ENCODE data around the gene RAB19.

RAB19 gene

GRCh38 chr7:140384894-140385545 is 18.8 kb upstream of the RAB19 start:
- H3K27ac ChIP-seq: peak overlapping the region; percentile 66
- H3K4me1 ChIP-seq (ENCODE audit: control insufficient read depth in 1 of 2, insufficient read depth in 1 of 2, low read depth in 1 of 2, low read length in 1 of 2): peaks cover 38 to 54% of the 10 kb centered on the region in 2 experiments
- no peaks in the 10 kb centered on the region for H3K27me3 ChIP-seq
- H3K36me3 ChIP-seq: peaks cover 34% of the 10 kb centered on the region
- H3K4me3 ChIP-seq (ENCODE audit: low read depth in 1 of 2, low read length in 1 of 2): peak overlapping the region in 1 of 2 experiments; percentile 26
- no peaks in the 10 kb centered on the region for H3K9me3 ChIP-seq
- TF ChIP-seq CTCF (IDR thresholded peaks at IDR 0.05): no peak

DNA sequence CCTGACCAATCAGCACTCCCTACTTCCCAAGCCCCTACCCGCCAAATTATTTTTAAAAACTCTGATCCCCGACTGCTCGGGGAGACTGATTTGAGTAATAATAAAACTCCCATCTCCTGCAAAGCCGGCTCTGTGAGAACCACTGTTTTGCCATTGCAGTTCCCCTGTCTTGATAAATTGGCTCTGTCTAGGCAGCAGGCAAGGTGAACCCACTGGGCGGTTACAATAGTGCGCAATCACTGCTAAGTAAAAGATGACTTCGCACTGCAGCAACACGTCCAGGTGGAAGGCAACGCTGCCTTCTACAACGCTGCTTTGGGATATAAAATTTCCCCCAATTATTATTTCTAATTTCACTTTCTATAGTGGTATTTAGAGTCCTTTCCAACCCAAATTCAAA is 14.4 kb upstream of the RAB19 start:
- H3K4me1 ChIP-seq (ENCODE audit: control insufficient read depth in 1 of 2, insufficient read depth in 1 of 2, low read depth in 1 of 2, low read length in 1 of 2): peaks cover 79 to 95% of the 10 kb centered on the region in 2 experiments
- H3K27ac ChIP-seq: peak overlapping the region; percentile 76
- H3K9me3 ChIP-seq: no peaks in the 10 kb centered on the region
- H3K27me3 ChIP-seq: no peaks in the 10 kb centered on the region
- no peak for TF ChIP-seq CTCF (IDR thresholded peaks at IDR 0.05)
- peak overlapping the region; percentile 58 to 69 for H3K4me3 ChIP-seq (ENCODE audit: low read depth in 1 of 2, low read length in 1 of 2)
- peaks cover 14% of the 10 kb centered on the region for H3K36me3 ChIP-seq

- H3K4me1 ChIP-seq (ENCODE audit: control insufficient read depth in 1 of 2, insufficient read depth in 1 of 2, low read depth in 1 of 2, low read length in 1 of 2): peaks cover 74 to 95% of the 10 kb centered on the region in 2 experiments
- no peaks in the 10 kb centered on the region for H3K27me3 ChIP-seq
- peak overlapping the region; percentile 58 to 69 for H3K4me3 ChIP-seq (ENCODE audit: low read depth in 1 of 2, low read length in 1 of 2)
- peak overlapping the region; percentile 76 for H3K27ac ChIP-seq
- H3K36me3 ChIP-seq: peaks cover 14% of the 10 kb centered on the region
- H3K9me3 ChIP-seq: no peaks in the 10 kb centered on the region
- TF ChIP-seq CTCF (IDR thresholded peaks at IDR 0.05): no peak
These were observed 13.8 kb upstream of the RAB19 start for GRCh38 chr7:140390034-140390433.

- H3K9me3 ChIP-seq: no peaks in the 10 kb centered on the region
- peaks cover 71 to 93% of the 10 kb centered on the region in 2 experiments for H3K4me1 ChIP-seq (ENCODE audit: control insufficient read depth in 1 of 2, insufficient read depth in 1 of 2, low read depth in 1 of 2, low read length in 1 of 2)
- no peak for TF ChIP-seq CTCF (IDR thresholded peaks at IDR 0.05)
- peak overlapping the region; percentile 76 for H3K27ac ChIP-seq
- peaks cover 14% of the 10 kb centered on the region for H3K36me3 ChIP-seq
- H3K4me3 ChIP-seq (ENCODE audit: low read depth in 1 of 2, low read length in 1 of 2): peak overlapping the region; percentile 58 to 69
- no peaks in the 10 kb centered on the region for H3K27me3 ChIP-seq
These were observed 13.2 kb upstream of the RAB19 start for GRCh38 chr7:140390466-140391190.

GRCh38 chr7:140391634-140392033 is 12.2 kb upstream of the RAB19 start:
- Histone ChIP-seq H3K27ac (peak overlapping the region; percentile 76), H3K4me1 (ENCODE audit: control insufficient read depth in 1 of 2, insufficient read depth in 1 of 2, low read depth in 1 of 2, low read length in 1 of 2) (peaks cover 79 to 95% of the 10 kb centered on the region in 2 experiments), H3K9me3 (no peaks in the 10 kb centered on the region), H3K27me3 (no peaks in the 10 kb centered on the region), H3K36me3 (peaks cover 6% of the 10 kb centered on the region), H3K4me3 (ENCODE audit: low read depth in 1 of 2, low read length in 1 of 2) (peak overlapping the region; percentile 58 to 69)
- TF ChIP-seq CTCF (IDR thresholded peaks at IDR 0.05): no peak
